Measurements from ENCODE around the gene NBEAL1.

Gene NBEAL1

DNA sequence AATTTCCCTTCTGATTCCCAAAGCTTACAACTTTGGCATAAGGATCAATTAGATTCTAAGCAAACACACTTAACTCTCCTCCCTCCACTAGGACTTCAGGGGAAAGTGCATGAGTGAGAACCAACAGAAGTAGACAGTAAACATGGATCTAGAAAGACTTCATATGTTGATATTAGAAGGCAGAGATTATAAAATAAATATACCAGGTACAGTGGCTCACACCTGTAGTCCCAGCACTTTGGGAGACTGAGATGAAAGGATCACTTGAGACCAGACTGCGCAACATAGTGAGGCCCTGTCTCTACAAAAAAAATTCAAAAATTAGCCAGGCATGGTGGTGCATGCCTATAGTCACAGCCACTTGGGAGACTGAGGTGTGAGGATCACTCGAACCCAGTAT is 15.9 kb downstream of the NBEAL1 start:
- Histone ChIP-seq H3K36me3 (replicated peaks; ENCODE audit: low read depth, low read length) (no peaks in the 10 kb centered on the region), H2AFZ (ENCODE audit: low read depth, low read length) (no peak overlapping the region), H3K27me3 (ENCODE audit: low read depth, low read length) (no peaks in the 10 kb centered on the region), H3K4me1 (ENCODE audit: low read length) (peaks cover 10% of the 10 kb centered on the region), H3K79me2 (ENCODE audit: low read length) (no peaks in the 10 kb centered on the region), H3K9me3 (ENCODE audit: insufficient read depth, low read length) (no peaks in the 10 kb centered on the region), H3K4me2 (ENCODE audit: low read length) (no peak overlapping the region), H3K4me3 (ENCODE audit: low read length) (no peak overlapping the region), H3K27ac (ENCODE audit: low read length) (no peak overlapping the region), H4K20me1 (ENCODE audit: insufficient read depth, low read length) (no peaks in the 10 kb centered on the region), H3K9ac (ENCODE audit: low read length) (no peak overlapping the region)
- TF ChIP-seq, protein P1, sequence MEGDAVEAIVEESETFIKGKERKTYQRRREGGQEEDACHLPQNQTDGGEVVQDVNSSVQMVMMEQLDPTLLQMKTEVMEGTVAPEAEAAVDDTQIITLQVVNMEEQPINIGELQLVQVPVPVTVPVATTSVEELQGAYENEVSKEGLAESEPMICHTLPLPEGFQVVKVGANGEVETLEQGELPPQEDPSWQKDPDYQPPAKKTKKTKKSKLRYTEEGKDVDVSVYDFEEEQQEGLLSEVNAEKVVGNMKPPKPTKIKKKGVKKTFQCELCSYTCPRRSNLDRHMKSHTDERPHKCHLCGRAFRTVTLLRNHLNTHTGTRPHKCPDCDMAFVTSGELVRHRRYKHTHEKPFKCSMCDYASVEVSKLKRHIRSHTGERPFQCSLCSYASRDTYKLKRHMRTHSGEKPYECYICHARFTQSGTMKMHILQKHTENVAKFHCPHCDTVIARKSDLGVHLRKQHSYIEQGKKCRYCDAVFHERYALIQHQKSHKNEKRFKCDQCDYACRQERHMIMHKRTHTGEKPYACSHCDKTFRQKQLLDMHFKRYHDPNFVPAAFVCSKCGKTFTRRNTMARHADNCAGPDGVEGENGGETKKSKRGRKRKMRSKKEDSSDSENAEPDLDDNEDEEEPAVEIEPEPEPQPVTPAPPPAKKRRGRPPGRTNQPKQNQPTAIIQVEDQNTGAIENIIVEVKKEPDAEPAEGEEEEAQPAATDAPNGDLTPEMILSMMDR (IDR thresholded peaks at IDR 0.05; ENCODE audit: low read depth, low read length), result no peak
- TF ChIP-seq EZH2phosphoT487 (IDR thresholded peaks at IDR 0.05; ENCODE audit: low read depth), result no peak

- Histone ChIP-seq H3K36me3 (replicated peaks; ENCODE audit: low read depth, low read length) (no peaks in the 10 kb centered on the region), H3K4me1 (ENCODE audit: low read length) (peaks cover 10% of the 10 kb centered on the region), H3K9ac (ENCODE audit: low read length) (no peak overlapping the region), H3K4me3 (ENCODE audit: low read length) (no peak overlapping the region), H3K27me3 (ENCODE audit: low read depth, low read length) (no peaks in the 10 kb centered on the region), H3K27ac (ENCODE audit: low read length) (no peak overlapping the region), H3K4me2 (ENCODE audit: low read length) (no peak overlapping the region), H2AFZ (ENCODE audit: low read depth, low read length) (no peak overlapping the region), H3K79me2 (ENCODE audit: low read length) (no peaks in the 10 kb centered on the region), H4K20me1 (ENCODE audit: insufficient read depth, low read length) (no peaks in the 10 kb centered on the region), H3K9me3 (ENCODE audit: insufficient read depth, low read length) (no peaks in the 10 kb centered on the region)
- no peak for TF ChIP-seq EZH2phosphoT487 (IDR thresholded peaks at IDR 0.05; ENCODE audit: low read depth)
- TF ChIP-seq, protein P1 (IDR thresholded peaks at IDR 0.05; ENCODE audit: low read depth, low read length), result no peak
Observed at GRCh38 chr2:203030991-203031390, 16.3 kb downstream of the NBEAL1 start.

GRCh38 chr2:203033395-203033794 is 18.7 kb downstream of the NBEAL1 start:
- Histone ChIP-seq H3K27ac (ENCODE audit: low read length) (no peak overlapping the region), H2AFZ (ENCODE audit: low read depth, low read length) (no peak overlapping the region), H3K79me2 (ENCODE audit: low read length) (no peaks in the 10 kb centered on the region), H3K4me2 (ENCODE audit: low read length) (peak overlapping the region; percentile 46; the same call in 1 of the 2 replicates), H3K36me3 (replicated peaks; ENCODE audit: low read depth, low read length) (no peaks in the 10 kb centered on the region), H3K27me3 (ENCODE audit: low read depth, low read length) (no peaks in the 10 kb centered on the region), H3K9ac (ENCODE audit: low read length) (no peak overlapping the region), H4K20me1 (ENCODE audit: insufficient read depth, low read length) (no peaks in the 10 kb centered on the region), H3K4me1 (ENCODE audit: low read length) (peaks cover 10% of the 10 kb centered on the region), H3K4me3 (ENCODE audit: low read length) (no peak overlapping the region), H3K9me3 (ENCODE audit: insufficient read depth, low read length) (no peaks in the 10 kb centered on the region)
- TF ChIP-seq, protein P1 (IDR thresholded peaks at IDR 0.05; ENCODE audit: low read depth, low read length), result no peak
- no peak for TF ChIP-seq EZH2phosphoT487 (IDR thresholded peaks at IDR 0.05; ENCODE audit: low read depth)

DNA sequence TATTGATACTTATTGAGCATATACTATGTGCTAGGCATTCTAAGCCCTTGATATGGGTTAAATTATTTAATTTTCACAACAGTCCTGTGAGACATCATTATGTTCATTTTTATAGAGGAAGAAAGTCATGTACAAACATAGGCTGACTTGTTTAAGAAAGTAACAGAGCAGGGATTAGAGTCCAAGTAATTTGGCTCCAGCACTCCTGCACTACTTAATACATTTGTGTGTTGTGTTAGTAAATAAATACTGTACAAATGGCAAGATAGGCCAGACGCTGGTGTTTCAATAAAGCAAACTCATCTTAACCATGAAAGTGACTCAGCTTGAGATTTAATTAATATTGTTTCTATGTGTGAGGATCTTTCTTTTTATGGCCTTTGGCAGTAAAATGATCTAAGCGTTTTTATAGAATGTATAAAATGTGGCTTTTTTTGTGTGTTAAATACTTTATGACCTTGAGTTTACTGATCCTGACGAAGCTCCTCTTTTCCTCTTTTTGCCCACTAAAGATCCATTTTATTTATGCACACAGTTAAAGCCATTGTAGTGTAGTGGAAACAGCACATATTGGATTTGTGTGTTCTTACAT is 21.3 kb downstream of the NBEAL1 start:
- Histone ChIP-seq H3K4me1 (ENCODE audit: low read length) (peaks cover 10% of the 10 kb centered on the region), H3K4me2 (ENCODE audit: low read length) (no peak overlapping the region), H3K27ac (ENCODE audit: low read length) (no peak overlapping the region), H3K9ac (ENCODE audit: low read length) (no peak overlapping the region), H3K9me3 (ENCODE audit: insufficient read depth, low read length) (no peaks in the 10 kb centered on the region), H4K20me1 (ENCODE audit: insufficient read depth, low read length) (no peaks in the 10 kb centered on the region), H3K27me3 (ENCODE audit: low read depth, low read length) (no peaks in the 10 kb centered on the region), H3K36me3 (replicated peaks; ENCODE audit: low read depth, low read length) (no peaks in the 10 kb centered on the region), H3K79me2 (ENCODE audit: low read length) (no peaks in the 10 kb centered on the region), H2AFZ (ENCODE audit: low read depth, low read length) (no peak overlapping the region), H3K4me3 (ENCODE audit: low read length) (no peak overlapping the region)
- TF ChIP-seq, protein P1 (IDR thresholded peaks at IDR 0.05; ENCODE audit: low read depth, low read length), result no peak
